ENCODE measurements around the gene PWWP2B. TPM values are rescaled to one million over a fixed set of nuclear protein-coding genes. Genes with fewer than 3 reads are reported as not detected.
A peak's percentile ranks its signal among the peaks of the same experiment; 100 is the strongest.

The PWWP2B gene
- total RNA-seq: 10 to 100 TPM; 11.8 to 12.7 TPM
- long read RNA-seq, partial matches to known transcripts: 3 of 3 reads
- long read RNA-seq, other reads (novel, unspliced or antisense): 0 of 3 reads

DNA sequence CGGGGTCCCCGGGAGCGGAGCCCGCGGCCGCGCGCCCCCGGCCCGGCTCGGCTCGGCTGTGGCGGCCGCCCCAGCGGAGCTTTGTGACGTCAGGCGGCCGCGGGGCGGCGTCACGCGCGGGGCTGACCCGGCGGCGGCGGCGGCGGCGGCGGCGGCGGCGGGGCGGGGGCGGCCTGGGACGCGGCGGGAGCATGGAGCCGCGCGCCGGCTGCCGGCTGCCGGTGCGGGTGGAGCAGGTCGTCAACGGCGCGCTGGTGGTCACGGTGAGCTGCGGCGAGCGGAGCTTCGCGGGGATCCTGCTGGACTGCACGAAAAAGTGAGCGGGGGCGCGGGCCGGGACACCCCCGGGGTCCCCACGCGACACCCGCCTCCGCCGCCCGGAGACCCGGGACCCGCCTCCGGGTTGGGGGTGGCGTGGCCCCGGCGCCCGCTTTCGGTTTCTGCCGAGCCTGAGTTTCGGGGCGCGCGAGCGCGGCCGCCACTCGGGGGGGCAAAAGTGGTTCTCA lies at the start of gene PWWP2B:
PWWP2B (plus strand) TSS at position 165 of the 506 bp plus-strand sequence; CDS start at position 192, 27 bp downstream.
- peak; percentile 72 for DNase-seq
- ATAC-seq: peak; percentile 2 to 27
- intact Hi-C loops (cut with DNase I): no loop called here

- no peak for ATAC-seq
- intact Hi-C loops (cut with DNase I): no loop called here
- DNase-seq: no peak
Measured at GRCh38 chr10:132347211-132347930, 49.6 kb upstream of the PWWP2B start.

- ATAC-seq (no peak), DNase-seq (no peak)
- intact Hi-C loops (cut with DNase I): no loop called here
Measured at GRCh38 chr10:132347931-132348267, 49.1 kb upstream of the PWWP2B start.

DNA sequence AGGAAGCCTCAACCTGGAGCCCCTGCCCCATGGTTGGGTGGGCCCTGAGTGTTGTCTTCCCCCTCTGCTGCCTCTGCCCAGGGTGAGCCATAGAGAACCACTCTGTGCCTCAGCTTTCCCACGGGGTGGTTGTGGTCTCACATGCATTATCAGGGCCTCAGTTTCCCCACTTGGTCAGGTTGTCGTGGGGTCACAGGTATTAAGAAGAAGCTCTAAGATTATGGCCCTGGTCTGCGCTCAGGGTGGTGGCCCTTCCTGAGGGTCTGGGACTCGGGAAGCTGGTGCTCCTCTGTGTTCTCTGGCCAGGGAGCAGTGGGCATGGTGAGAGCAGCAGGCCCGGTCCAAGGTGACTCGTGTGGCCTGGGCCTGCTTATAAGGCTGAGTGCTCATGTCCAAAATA lies 47.2 kb upstream of the PWWP2B start:
- DNase-seq (no peak), ATAC-seq (no peak)
- intact Hi-C loops (cut with DNase I): loop anchor here in 1 of 2 donors (5.0 kb wide), 1 partner anchor 127 kb away; no protein-coding TSS in a partner anchor

GRCh38 chr10:132350391-132350790 lies 46.6 kb upstream of the PWWP2B start:
- DNase-seq: no peak
- intact Hi-C loops (cut with DNase I): loop anchor here in 1 of 2 donors (5.0 kb wide), 1 partner anchor 128 kb away; no protein-coding TSS in a partner anchor
- peak in 1 of 2 donors; percentile 50 for ATAC-seq

DNA sequence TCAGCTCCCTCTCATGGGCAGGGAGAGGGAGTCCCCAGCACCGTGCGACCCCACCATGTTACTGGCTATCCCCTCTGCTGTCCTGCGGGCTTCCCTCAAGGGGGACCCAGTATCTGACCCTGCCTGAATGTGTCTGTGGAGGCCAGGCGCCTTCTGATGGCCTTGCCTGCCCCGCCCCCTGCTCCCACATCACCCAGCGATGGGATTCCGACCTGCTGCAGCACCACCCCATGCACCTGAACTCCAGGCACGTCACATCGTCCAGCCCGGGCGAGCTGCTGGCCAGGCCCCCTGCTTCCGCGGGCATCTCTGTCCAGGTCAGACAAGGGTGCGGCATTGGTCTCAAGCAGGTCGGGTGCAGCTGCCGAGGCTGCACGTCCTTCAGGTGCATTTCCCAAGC lies 46.1 kb upstream of the PWWP2B start:
- DNase-seq (no peak), ATAC-seq (no peak)
- intact Hi-C loops (cut with DNase I): loop anchor here in 1 of 2 donors (5.0 kb wide), 1 partner anchor 129 kb away; no protein-coding TSS in a partner anchor

GRCh38 chr10:132351611-132352010 lies 45.4 kb upstream of the PWWP2B start:
- intact Hi-C loops (cut with DNase I): loop anchor here in 1 of 2 donors (5.0 kb wide), 1 partner anchor 129 kb away; no protein-coding TSS in a partner anchor
- DNase-seq: no peak
- ATAC-seq: no peak

- peak; percentile 81 for DNase-seq
- ATAC-seq: peak; percentile 74 to 82
- intact Hi-C loops (cut with DNase I): loop anchor here in 1 of 2 donors (5.0 kb wide), 1 partner anchor 130 kb away; no protein-coding TSS in a partner anchor
Measured at GRCh38 chr10:132352462-132353308, 44.3 kb upstream of the PWWP2B start.

GRCh38 chr10:132353456-132354355 lies 43.3 kb upstream of the PWWP2B start:
- intact Hi-C loops (cut with DNase I): loop anchor here (2.0 to 5.0 kb wide), 2 partner anchors 131 kb away; no protein-coding TSS in a partner anchor
- DNase-seq (no peak), ATAC-seq (no peak)

DNA sequence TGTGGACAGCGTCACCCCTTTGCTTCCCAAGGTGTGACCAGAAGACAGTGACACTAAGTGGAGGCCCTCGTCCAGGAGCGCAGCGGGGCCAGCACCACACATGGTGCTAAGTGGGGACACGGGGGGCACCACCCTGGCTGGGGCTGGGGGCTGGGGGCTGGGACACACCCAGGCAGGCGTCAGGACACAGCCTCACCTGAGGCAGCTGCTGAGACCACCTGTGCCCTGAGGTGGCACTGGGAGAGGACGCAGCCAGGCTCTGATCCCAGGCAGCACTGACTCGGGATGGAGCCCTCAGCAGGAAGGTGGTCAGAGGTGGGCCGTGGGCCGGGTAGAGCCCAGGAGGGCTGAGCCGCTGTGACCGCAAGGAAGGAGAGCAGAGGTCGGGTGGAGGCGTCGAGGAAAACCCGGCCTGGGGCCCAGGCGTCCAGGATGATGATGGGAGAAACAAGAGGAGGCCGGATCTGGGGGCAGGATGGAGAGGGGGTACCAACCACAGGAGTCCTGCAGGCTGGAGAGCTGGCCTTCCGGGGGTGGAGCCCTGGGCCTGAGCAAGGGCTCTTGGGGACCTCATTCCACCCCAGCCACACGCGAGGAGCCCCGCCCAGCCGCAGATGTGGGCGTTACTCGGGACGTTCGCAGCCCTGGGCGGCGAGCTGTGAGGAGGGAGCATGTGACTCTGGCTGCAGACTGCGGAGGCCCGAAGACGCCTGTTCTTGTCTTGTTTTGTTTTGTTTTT lies 42.5 kb upstream of the PWWP2B start:
- no peak for DNase-seq
- intact Hi-C loops (cut with DNase I): loop anchor here (2.0 to 5.0 kb wide), 2 partner anchors 132 kb away; no protein-coding TSS in a partner anchor
- no peak for ATAC-seq

GRCh38 chr10:132355297-132355696 lies 41.7 kb upstream of the PWWP2B start:
- DNase-seq: no peak
- ATAC-seq: no peak
- intact Hi-C loops (cut with DNase I): loop anchor here in 1 of 2 donors (2.0 kb wide), 1 partner anchor 132 kb away; no protein-coding TSS in a partner anchor

DNA sequence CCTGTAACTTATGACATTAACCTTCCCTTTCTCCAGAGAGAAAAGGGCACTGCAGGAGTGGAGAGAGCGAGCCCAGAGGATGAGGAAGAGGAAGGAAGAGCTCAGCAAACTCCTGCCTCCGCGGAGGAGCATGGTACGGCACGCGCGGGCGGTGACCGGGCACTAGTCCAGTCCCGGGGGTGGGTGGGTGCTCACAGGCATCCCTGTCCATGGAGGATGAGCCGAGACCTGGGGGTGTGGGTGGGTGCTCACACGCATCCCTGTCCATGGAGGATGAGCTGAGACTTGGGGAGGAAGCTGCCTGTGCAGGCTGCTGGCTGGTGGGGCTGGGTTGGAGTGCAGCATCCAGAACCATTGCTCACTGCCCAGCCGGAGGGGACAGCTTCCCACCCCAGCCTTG lies 41.2 kb upstream of the PWWP2B start:
- intact Hi-C loops (cut with DNase I): loop anchor here in 1 of 2 donors (2.0 kb wide), 1 partner anchor 133 kb away; no protein-coding TSS in a partner anchor
- ATAC-seq (no peak), DNase-seq (no peak)

DNA sequence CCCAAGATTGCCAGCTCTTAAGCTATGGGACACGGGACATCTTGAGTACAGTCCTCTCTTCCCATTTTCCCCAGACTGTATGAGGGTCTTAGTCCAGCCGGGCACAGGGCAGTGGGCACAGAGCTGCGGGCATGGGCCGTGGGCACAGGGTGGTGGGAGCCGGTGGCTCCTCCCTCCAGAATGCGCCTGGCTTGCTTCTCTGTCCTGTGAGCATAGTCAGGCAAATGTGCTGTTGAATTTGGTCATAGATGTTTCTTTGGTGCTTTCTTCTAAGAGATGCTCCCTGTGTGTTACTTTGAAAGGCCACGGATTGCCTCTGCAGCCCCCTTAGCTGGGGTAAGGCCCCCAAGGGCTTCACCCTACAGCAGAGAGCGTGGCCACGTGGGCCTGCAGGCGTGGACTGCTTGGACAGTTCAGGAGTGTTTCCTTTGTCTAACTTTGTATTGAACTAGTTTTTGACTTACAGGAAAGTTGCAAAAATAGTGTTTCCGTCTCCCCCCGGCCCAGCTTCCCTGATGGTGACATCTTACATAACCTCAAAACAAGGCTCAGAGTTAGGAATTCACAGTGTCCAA lies 40.3 kb upstream of the PWWP2B start:
- intact Hi-C loops (cut with DNase I): no loop called here
- ATAC-seq (no peak), DNase-seq (no peak)

DNA sequence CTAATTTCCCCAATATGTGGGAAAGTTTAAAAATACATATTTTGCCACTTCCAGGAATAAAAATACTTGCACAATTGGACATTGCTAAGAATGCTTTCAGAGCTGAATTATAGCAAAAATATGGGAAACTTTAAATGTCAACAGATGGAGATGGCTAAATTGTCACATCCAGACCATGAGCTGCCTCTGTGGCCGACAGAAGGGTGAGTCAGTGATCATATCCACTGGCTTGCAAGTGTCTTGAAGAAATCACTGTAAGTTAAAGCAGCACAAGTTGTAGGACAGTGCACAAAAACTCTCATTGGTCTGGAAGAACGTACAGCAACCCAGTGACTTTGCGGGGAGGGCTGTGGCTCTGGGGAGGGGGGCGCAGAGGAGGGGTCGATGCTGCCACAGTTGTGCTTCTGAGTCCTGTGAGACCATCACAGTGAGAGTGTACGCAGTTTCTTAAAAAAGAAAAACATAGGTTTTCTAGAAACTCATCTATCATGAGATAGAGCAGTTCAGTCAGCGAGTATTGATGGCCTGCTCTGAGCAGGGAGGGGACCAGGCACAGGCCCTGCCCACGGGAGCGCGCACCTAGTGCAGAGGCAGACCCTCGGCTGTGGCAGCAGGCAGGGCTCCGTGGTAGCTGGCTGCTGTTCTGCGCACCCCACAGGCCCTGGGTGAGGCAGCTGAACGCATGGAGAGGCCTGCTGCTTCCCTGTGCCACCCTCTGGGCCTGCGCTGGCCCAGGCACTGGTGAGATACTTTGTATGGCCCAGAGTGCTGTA lies 39.5 kb upstream of the PWWP2B start:
- intact Hi-C loops (cut with DNase I): no loop called here
- DNase-seq (no peak), ATAC-seq (no peak)

DNA sequence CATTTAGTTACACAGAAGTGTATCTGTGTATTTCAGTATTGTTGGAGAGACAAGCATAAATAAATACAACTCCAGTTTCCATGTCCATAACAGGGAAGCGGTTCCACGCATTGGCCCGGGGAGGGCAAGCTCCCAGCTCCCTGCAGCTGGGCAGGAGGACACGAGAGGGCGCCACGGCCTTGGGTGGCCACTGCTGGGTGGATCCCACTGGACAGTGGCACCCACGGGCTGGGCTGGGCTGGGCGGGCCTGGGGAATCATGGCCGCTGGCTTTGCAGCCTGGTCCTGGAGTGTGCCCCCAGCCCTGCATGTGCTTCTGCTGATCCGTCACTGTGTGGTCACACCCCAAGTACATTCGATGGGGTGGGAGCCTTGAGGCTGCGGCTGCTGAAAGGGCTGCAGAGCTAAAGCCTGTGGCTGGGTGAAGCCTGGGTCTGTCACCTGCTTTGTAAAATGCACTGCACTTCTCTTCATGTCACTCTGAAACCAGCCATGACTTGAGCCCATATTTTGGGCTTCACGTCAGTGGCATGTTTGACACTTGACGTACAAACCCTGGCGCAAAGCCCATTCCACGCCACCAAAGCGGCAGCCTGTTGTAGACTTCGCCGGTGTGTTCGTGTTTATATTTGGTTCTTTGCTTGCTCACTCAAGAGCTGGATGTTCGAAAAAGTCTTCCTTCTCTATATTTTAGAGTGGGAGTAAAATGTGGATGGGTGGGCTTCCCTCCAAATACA lies 37.5 kb upstream of the PWWP2B start:
- intact Hi-C loops (cut with DNase I): no loop called here
- no peak for DNase-seq
- ATAC-seq: no peak

Data from left cardiac atrium (tissue), 4 donors.